HG03558 (cell line): ENCODE results near the gene CPEB1.

Experiments used
- ATAC-seq: cut with Tn5 transposase; IDR thresholded peaks from one replicate; pipeline ENCODE4 v1.9.1; 2021; ENCODE audit warnings: moderate number of reproducible peaks; ENCODE audit not compliant: unreplicated experiment; ENCODE audit errors: extremely low read depth

Gene CPEB1

DNA sequence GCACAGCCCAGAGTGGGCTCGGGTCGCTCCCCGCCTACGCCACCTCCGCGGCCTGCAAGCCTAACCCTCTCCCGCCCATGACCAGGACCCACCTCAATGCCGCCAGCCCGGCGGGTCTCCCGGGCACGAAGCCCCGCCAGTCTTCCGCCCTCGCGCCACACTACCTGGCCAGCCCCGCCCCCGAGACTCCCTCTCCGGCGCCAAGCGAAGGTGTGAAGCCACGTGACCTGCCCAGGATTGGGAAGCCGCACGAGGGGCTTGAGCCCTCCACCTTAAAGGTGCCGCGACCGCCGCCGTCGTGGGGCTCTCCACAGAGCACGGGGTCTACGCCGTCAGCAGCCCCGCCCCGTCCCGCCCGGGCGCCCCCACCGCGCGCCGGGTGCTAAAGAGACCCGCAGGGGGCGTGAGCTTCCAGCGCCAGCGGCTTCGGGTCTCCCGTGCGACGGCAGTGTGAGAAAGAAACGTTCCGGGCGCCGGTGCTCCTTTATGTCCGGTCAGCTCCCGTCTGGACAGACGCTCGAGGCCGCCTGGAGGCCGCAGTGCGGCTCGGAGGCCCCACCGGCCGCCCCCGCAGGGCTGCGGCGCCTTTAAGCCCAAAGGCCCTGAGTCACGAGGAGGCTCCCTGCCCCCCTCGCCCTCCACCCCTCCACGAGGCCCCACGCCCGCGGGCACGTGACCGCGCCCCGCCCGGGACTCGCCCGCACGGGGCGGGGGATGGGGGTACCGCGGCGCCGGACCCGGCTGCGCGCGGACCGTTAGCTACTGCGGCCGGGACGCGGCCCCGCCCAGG is at the start of gene CPEB1:
CPEB1 (minus strand) TSS at position 319 of the 790 bp plus-strand sequence. CDS start 18,904 bp downstream, outside the sequence.
- ATAC-seq: no peak

DNA sequence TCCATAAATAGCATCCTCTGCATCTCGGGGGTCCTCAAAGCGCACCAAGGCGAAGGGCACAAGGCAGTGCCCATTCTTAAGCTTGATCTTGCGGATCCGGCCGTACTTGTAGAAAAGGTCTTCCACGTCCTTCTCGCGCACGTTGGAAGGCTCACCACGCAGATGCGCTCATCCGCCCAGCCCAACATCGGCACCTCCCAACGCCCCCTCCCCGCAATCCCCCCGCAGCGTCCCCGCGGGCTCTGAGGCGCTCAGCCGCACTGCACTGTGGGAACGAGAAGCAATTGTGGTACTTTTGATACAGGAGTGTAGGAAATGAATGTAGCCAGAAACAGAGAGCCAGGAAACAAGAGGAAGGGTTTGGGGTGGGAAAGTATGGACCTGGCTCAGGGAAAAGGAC is 45.0 kb upstream of the CPEB1 start:
- no peak for ATAC-seq

DNA sequence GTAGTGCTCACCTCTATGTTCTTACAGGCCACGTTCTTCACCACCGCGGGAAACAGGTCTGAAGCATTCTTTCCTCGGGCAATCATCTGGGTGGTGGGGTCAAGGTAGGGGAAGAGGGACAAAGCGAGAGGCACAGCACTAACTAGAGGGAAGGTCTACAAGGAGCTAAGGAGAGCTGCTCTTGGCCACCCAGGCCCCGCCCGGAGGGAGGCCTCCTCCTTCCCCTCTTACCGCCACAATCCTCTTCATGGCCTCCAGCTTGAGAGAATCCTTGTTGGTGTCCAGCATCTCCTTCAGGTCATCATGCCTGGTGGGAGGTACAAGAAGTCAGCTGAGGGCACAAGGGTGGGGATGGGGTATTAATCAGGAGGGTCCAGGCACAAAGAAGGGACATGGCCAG is 42.0 kb upstream of the CPEB1 start:
- no peak for ATAC-seq

DNA sequence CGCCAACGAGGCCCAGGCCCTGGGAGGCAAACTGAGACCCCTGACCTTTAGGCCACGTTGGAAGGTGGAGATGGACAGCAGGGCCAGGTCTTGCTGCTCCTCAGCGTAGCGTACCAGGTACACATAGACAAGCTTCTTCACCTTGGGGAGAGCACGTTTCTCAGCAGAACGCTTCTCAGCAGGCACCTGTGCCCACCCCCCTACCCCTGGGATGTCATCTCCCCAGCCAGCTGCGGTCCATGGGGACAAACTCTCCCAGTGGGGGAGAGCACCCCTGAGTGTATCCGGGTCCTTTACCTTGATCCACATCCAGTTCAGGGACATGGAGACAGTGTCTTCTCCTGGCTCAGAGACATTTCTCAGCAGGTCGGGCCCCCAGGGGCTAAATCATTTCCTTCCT is 41.5 kb upstream of the CPEB1 start:
- ATAC-seq: no peak

DNA sequence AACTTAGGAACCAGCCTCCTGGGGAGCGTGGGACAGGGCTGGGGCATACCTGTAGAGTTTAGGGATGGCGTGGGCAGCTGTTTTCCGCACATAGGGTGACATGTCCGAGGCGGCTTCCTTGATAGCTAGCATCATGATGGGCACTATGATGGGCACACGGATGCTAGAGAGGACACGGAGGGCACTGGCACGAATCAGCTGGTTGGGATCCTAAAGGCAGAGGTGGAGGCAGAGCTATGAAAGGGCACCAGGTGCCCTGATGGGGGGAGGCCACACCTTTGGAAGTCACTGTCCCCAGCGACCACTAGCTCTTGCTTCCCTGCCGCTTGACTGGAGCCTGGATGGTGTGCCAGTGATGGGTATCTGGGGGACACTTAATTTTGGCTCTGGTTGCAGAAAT is 34.2 kb upstream of the CPEB1 start:
- ATAC-seq: no peak

DNA sequence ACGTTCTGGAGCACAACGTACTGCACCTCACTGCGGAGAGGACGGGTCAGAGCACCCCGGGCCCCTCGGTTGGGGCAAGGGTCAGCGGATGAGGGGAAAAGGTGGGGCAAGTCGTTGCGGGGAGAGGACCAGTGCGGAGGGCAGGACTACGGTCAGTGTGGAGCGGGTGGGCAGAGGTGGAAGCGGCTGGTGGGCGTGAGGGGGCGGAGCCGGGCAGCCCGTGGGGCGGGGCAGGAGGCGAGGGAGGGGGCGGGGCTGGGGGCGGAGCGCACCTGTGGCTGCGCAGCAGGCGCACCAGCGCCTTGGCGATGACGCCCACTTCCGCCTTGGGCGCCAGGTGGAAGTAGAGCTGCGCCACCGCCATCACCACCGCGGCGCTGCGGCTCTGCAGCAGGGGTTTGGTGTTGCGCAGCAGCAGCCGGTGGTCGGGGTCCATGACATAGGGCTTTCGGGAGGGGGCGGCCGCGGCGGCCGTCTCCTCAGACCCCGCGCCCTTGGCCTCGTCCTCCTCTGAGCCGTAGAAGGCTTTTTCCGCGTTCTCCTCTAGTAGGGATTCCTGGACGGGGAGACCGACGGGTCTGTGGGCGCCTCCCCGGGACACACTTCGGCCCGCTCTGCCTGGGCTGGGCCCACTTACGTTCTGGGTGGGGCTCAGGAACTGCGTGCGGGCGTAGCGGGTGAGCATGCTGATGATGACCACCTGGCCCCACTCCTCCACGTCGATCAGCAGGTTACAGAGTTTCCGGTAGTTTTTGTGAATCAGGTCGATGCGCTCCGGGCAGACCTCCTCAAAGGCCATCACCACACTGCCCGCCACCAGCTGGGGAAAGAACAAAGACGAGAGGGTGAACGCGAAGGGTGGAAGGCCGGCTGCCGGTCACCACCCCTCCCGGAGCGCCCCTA is 33.3 kb upstream of the CPEB1 start:
- ATAC-seq: no peak

DNA sequence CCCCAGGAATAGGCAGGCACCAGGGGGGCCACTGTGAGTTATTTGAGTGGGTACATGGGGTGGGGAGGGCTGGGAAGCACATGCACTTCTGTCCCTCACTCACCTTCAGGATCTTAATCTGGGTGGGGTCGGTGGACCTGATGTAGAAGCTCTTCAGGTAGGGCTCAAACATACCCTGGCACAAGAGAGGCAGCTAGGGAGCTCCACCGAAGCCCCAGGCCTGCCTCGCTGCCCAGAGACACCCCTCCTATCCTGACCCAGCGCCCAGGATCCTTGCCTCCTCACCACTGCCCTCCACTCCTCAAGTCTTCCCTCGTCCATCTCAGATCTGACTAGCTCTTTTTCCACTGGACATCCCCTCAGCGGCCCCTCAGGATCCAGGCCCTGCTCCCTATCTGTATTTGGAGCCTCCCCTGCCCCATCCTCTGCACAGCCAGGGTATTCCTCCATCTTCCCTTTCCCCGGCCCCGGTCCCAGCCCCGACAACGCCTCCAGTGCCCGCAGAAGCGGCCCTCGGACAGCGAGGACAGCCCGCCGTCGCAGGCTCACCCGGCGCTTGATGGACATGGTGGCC is 32.5 kb upstream of the CPEB1 start:
- no peak for ATAC-seq

DNA sequence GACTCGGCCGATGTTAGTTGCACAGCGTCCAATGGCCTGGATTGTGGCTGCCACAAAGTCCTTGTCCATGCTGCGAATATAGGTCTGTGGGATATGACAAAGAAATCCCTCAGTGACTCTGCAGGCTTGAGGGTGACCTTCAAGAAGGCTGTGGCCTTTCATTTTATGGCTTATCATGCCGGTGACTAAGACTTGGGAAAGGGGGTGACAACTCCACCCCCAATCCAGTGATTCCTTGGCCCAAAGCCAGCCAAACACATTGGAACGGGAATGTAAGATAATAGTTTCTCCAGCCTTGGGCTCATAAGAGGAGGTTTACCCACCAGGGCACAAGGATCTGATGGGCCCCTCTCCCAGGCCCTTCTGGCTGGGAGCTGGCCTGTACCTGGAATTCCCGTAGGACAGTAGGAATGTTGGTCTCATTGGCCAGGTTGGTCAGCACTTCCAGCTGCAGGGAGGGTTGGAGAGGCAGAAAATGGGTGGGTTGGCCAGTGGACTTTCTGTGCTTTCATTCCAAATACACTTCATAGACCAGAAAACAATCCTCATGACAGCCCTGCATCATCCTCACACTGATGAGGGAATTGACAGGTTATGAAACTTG is 30.7 kb upstream of the CPEB1 start:
- no peak for ATAC-seq

DNA sequence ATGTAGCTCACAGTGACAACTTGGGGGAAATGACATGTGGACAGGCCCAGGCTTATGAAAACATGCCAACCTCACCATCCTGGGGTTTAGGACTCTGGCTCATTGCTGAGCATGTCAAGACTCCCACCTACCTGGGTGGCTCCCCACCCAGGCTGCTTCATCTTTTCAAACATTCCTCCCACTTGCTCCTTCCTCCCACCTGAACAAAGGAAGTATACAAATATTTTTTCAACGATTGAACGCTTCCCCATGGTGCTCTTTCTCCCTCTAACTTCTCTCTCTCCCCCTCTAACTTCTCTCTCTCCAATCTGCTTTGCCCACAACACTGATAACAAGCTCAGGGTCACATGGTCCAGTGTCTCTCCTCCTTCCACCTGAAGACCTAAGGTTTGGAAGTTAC is 27.7 kb upstream of the CPEB1 start:
- no peak for ATAC-seq

DNA sequence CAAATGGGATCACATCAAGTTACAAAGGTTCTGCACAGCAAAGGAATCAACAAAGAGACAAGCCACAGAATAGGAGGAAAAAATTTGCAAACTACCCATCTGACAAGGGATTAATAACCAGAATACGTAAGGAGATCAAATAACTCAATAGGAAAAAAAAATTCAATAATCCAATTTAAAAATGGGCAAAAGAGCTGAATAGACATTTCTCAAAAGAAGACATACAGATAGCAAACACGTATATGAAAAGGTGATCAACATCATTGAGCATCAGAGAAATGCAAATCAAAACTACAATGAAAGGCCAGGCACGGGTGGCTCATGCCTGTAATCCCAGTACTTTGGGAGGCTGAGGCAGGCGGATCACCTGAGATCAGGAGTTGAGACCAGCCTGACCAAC is 23.5 kb upstream of the CPEB1 start:
- ATAC-seq: no peak

DNA sequence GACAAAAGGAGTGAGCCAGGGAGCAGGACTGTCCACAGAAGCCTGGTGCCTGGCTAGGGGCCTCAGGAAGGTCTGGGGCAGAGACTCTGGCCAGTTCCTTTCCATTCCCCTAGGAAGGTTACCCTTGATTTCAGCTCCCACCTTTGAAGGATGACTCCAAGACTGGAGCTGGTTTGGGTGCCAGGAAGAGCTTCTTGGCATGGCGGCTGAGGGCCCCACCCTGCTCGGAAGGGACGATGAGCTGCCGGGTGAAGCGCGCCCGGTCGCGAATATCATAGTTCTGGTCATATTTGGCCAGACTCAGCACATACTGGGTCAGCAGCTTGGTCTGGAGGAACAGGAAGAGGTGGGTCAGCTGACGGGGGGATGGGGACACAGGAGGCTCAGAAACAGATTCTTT is 19.4 kb upstream of the CPEB1 start:
- ATAC-seq: no peak

DNA sequence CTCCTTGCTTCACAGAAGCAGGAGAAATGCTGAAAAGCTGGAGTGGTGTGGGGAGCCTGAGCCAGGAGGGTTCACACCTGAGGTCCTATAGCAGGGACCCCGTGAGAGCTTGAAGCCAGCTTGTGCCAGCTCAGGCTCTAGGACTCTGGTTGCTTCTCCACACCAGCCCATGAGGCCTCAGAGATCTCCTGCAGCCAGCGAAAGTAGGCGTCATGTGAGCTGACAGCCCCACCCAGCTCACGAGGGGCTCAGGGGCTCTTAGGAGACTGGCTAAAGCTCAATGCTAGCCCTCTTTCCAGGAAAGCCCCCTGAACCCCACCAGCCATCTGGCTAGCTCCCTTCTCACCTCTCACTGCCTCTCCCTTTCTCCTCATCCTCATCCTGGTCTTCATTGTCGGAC is 16.9 kb upstream of the CPEB1 start:
- no peak for ATAC-seq

DNA sequence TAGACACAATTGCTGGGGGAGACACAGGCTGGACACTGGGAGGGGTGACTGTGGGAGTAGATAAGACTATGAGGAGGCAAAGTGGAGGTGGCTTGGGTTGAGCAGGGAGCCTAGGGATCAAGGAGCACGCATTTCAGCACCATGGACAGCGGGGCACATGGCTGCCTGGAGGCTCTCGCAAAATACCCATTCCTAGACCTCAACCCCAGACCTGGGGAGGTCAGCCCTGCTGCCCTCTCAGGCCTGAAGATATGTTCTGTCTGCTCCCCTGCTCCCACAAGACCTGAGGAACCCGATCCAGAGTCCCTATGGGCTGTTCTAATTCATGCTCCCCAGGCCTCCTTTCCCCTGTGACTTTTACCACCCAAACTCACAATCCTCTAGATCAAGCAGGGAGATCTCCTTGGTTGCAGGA is 16.0 kb upstream of the CPEB1 start:
- no peak for ATAC-seq

DNA sequence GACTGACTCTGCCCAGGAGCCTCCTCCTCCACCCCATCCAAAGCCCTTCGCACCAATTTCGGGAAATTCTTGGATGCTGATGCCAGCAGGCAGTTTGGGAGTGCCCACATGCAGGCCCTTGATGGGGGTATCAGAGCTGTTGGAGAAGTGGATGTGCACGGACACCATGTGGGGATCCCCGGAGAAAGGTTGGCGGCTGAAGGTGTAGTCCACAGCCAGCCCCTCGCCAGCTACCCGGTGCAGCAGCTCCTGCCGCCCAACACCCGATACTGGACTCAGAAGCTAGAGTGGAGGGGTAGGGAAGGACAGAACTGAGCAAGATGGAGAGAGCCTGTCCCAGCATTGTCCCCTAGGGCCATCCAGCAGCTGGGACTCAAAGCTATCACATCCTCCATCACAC is 15.5 kb upstream of the CPEB1 start:
- no peak for ATAC-seq

DNA sequence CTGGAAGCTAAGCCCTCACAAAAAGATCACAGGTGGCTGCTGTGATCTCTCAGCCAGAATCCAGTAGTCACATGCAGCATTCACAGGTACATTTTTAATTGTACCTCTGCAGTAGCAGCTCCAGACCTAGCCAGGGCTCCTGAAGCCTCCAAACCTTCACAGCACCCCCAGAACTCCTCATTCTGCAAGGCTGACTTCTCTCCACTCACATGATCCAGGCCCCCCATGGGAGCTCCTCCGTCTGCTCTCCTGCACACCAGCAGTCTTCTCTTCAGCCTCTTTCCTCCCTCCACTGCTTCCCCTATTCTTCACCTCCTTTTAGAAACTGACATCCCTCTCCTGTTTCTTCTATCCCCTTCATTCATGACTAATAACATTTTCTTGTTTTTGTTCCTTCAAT is 13.2 kb upstream of the CPEB1 start:
- no peak for ATAC-seq

DNA sequence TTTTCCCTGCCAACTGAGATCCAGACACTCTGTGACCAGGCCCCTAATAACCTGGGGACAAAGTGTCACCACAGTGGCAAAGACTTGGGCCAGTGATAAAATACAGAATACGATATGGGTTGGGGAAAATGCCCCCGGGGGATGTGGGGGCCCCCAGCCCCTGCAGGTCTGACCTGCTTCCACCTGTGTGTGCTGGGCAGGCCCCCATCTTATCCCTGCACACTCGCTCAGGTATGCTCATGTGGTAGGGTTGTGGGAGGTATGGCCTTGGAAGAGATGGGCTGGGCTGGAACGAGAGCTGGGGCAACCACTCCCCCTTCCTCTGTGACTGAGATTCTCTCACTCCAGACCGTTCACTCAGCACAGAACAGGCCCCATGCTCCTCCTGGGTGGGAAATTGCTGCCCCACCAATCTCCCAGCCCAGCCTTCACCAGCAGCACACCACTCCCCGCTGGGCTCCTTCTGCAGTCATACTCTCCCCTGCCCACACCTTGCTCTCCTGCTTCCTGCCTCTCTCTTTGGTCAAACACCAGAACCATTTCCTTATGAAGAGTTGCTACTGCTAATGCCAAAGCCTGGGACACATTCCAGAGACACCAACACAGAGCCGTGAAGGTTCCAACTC is 9.6 kb upstream of the CPEB1 start:
- no peak for ATAC-seq

DNA sequence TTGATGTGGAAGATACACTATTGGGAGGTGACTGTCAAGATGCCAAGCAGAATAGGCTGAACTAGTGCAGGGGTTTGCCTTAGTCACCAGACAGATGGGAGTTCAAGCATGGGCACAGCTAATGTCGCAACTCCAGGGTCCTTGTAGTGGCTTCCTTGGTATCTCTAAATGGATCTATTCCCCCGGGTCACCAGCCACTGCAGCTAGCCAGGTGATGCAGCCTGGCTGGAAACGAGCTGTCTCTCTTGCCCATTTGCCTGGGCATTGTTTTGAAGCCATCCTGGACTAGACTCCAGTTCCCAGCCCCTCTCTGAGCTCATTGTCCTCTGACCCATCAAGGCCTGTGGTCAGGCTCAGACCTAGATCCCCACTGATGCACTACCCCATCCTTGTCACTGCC is 8.4 kb upstream of the CPEB1 start:
- no peak for ATAC-seq

DNA sequence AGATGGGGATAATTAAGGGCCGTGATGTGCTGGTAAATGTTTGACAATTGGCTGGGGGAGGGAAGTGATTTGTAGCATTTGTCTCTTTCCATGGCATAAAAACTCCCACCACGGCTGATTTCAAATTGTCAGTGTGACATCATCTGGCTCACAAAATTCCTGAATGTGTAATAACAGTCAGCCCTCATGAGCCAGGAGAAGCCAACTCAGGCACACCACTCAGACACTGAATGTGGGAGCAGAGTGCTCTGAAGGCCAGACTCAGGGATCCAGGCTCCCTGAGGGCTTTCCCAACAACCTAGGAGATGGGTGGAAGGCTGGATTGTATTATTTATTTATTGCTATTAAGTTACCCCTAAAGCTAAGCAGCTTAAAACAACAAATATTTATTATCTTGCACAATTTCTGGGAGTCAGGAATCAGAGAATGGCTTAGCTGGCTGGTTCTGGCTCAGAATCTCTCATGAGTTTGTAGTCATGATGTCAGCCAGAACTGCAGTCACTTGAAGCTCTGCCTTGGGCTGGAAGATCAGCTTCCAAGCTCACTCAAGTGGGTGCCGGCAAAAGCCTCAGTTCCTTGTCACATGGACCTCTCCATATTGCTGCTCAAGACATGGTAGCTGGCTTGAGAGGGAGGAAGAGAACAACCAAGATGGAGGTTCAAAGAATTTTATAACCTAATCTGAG is 6.5 kb upstream of the CPEB1 start:
- no peak for ATAC-seq

DNA sequence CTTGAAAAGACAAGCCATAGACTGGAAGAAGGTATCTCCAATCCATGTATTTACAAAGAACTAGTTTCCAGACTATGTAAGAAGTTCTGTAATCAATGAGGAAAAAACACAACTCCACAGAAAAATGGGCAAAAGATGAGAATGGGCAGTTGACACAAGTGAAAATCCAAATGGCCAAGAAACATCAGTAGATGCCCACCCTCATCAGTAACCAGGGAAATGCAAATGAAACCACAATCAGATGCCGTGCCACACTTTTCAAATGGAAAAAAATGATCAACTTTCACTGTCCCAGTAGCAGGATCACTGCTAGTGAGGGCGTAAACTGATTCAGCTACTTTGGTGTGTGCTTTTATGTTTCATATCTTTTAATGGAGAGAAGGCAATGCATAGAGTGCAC is 4.5 kb upstream of the CPEB1 start:
- no peak for ATAC-seq
